ENCODE data around the gene TRMT2A.

DNA sequence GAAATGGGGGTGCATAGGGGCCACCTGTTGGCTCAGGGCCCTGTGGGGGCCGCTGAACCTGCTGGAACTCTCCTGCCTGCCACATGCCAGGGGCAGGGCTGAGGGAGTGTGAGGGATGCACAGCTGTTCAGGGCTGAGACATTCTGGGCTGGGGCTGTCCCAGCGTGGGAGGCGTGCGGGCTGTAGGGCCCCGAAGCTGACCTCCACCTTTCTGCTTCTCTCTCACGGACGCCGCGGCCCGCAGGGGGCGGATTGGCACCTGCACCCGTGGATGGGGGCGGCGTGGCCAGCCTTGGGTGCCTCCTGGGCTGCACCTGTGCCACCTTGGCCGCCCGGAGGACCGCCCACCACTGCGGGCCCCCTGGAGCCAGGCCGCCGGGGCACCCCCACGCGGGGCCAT lies 29.8 kb upstream of the TRMT2A start:
- TF ChIP-seq TAF1 (IDR thresholded peaks at IDR 0.05; ENCODE audit: low read depth) = no peak
- TF ChIP-seq, protein P1, sequence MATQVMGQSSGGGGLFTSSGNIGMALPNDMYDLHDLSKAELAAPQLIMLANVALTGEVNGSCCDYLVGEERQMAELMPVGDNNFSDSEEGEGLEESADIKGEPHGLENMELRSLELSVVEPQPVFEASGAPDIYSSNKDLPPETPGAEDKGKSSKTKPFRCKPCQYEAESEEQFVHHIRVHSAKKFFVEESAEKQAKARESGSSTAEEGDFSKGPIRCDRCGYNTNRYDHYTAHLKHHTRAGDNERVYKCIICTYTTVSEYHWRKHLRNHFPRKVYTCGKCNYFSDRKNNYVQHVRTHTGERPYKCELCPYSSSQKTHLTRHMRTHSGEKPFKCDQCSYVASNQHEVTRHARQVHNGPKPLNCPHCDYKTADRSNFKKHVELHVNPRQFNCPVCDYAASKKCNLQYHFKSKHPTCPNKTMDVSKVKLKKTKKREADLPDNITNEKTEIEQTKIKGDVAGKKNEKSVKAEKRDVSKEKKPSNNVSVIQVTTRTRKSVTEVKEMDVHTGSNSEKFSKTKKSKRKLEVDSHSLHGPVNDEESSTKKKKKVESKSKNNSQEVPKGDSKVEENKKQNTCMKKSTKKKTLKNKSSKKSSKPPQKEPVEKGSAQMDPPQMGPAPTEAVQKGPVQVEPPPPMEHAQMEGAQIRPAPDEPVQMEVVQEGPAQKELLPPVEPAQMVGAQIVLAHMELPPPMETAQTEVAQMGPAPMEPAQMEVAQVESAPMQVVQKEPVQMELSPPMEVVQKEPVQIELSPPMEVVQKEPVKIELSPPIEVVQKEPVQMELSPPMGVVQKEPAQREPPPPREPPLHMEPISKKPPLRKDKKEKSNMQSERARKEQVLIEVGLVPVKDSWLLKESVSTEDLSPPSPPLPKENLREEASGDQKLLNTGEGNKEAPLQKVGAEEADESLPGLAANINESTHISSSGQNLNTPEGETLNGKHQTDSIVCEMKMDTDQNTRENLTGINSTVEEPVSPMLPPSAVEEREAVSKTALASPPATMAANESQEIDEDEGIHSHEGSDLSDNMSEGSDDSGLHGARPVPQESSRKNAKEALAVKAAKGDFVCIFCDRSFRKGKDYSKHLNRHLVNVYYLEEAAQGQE (IDR thresholded peaks at IDR 0.05; ENCODE audit: low read depth) = no peak
- TF ChIP-seq EP300 (IDR thresholded peaks at IDR 0.05; ENCODE audit: borderline replicate concordance) = no peak
- TF ChIP-seq NFIC (IDR thresholded peaks at IDR 0.05) = no peak
- no peak for TF ChIP-seq RAD21 (IDR thresholded peaks at IDR 0.05; ENCODE audit: low read depth)
- TF ChIP-seq TCF12 (IDR thresholded peaks at IDR 0.05; ENCODE audit: low read depth) = no peak
- TF ChIP-seq, protein P2, sequence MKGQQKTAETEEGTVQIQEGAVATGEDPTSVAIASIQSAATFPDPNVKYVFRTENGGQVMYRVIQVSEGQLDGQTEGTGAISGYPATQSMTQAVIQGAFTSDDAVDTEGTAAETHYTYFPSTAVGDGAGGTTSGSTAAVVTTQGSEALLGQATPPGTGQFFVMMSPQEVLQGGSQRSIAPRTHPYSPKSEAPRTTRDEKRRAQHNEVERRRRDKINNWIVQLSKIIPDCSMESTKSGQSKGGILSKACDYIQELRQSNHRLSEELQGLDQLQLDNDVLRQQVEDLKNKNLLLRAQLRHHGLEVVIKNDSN (IDR thresholded peaks at IDR 0.05) = no peak
- no peak for TF ChIP-seq EGR1 (IDR thresholded peaks at IDR 0.05)
- no peak for TF ChIP-seq FOXM1 (IDR thresholded peaks at IDR 0.05; ENCODE audit: borderline replicate concordance, low read depth)

Measured in Ishikawa (cell line).